Measurements from ENCODE around the gene SMIM3.

GRCh38 chr5:150765799-150766169 is 12.8 kb upstream of the SMIM3 start:
- TF ChIP-seq, protein P1, sequence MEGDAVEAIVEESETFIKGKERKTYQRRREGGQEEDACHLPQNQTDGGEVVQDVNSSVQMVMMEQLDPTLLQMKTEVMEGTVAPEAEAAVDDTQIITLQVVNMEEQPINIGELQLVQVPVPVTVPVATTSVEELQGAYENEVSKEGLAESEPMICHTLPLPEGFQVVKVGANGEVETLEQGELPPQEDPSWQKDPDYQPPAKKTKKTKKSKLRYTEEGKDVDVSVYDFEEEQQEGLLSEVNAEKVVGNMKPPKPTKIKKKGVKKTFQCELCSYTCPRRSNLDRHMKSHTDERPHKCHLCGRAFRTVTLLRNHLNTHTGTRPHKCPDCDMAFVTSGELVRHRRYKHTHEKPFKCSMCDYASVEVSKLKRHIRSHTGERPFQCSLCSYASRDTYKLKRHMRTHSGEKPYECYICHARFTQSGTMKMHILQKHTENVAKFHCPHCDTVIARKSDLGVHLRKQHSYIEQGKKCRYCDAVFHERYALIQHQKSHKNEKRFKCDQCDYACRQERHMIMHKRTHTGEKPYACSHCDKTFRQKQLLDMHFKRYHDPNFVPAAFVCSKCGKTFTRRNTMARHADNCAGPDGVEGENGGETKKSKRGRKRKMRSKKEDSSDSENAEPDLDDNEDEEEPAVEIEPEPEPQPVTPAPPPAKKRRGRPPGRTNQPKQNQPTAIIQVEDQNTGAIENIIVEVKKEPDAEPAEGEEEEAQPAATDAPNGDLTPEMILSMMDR (IDR thresholded peaks at IDR 0.05 in 4 of 5, conservative IDR thresholded peaks at IDR 0.05 in 1 of 5), result no peak
- no peak for TF ChIP-seq POLR2A (IDR thresholded peaks at IDR 0.05)
